Measurements from ENCODE around the gene SPTLC3. TPM values are rescaled to one million over a fixed set of nuclear protein-coding genes. Genes with fewer than 3 reads are reported as not detected.
A peak's percentile ranks its signal among the peaks of the same experiment; 100 is the strongest.

Gene SPTLC3
- polyA plus RNA-seq, 3 donors: 0.01 TPM; not detected in 2

GRCh38 chr20:13117200-13117599, 108.4 kb downstream of the SPTLC3 start:
- Mint-ChIP-seq H3K4me1 (no peaks in the 10 kb centered on the region), H3K9me3 (no peaks in the 10 kb centered on the region), H3K27me3 (ENCODE audit: low read depth in 3 of 3) (peaks cover 0 to 4% (median 2%) of the 10 kb centered on the region in 3 donors), H3K4me3 (no peak overlapping the region), H3K36me3 (no peaks in the 10 kb centered on the region), H3K27ac (no peak overlapping the region)
- Histone ChIP-seq H3K79me2 (ENCODE audit: insufficient read depth, low read length) (no peaks in the 10 kb centered on the region), H4K20me1 (ENCODE audit: insufficient read depth, low read length) (no peaks in the 10 kb centered on the region), H3K4me3 (replicated peaks in 1 of 3; ENCODE audit: low read depth in 2 of 3, low read length in 3 of 3) (no peak overlapping the region), H2AFZ (ENCODE audit: insufficient read depth, low read depth, low read length, poor library complexity, severe bottlenecking) (no peak overlapping the region), H3K9ac (ENCODE audit: insufficient read depth, low read length, poor library complexity, severe bottlenecking) (no peak overlapping the region), H3K4me1 (ENCODE audit: control insufficient read depth in 1 of 2, insufficient read depth in 2 of 2, low read length in 2 of 2) (no peaks in the 10 kb centered on the region), H3K36me3 (replicated peaks in 1 of 2; ENCODE audit: control insufficient read depth in 1 of 2, insufficient read depth in 2 of 2, low read length in 2 of 2) (no peaks in the 10 kb centered on the region), H3K4me2 (replicated peaks; ENCODE audit: extremely low read depth, low read length, poor library complexity, severe bottlenecking) (no peak overlapping the region), H3K27ac (ENCODE audit: low read depth in 1 of 2, low read length in 2 of 2) (no peak overlapping the region), H3K9me3 (replicated peaks in 1 of 2; ENCODE audit: control insufficient read depth in 1 of 2, insufficient read depth in 1 of 2, low read length in 2 of 2) (no peaks in the 10 kb centered on the region), H3K27me3 (ENCODE audit: control insufficient read depth in 2 of 2, insufficient read depth in 2 of 2, low read length in 2 of 2) (no peaks in the 10 kb centered on the region)
- no peak for DNase-seq
- no peak for TF ChIP-seq CTCF (IDR thresholded peaks at IDR 0.05)
- WGBS (ENCODE audit: insufficient coverage): 100% methylated on average over 1 of the region's 2 CpGs
- intact Hi-C loops (cut with micrococcal nuclease): no loop called here

GRCh38 chr20:13118676-13119075, 109.9 kb downstream of the SPTLC3 start:
- Histone ChIP-seq H3K9ac (ENCODE audit: insufficient read depth, low read length, poor library complexity, severe bottlenecking) (no peak overlapping the region), H4K20me1 (ENCODE audit: insufficient read depth, low read length) (no peaks in the 10 kb centered on the region), H3K36me3 (replicated peaks in 1 of 2; ENCODE audit: control insufficient read depth in 1 of 2, insufficient read depth in 2 of 2, low read length in 2 of 2) (no peaks in the 10 kb centered on the region), H2AFZ (ENCODE audit: insufficient read depth, low read depth, low read length, poor library complexity, severe bottlenecking) (no peak overlapping the region), H3K4me3 (replicated peaks in 1 of 3; ENCODE audit: low read depth in 2 of 3, low read length in 3 of 3) (no peak overlapping the region), H3K27ac (ENCODE audit: low read depth in 1 of 2, low read length in 2 of 2) (no peak overlapping the region), H3K27me3 (ENCODE audit: control insufficient read depth in 2 of 2, insufficient read depth in 2 of 2, low read length in 2 of 2) (no peaks in the 10 kb centered on the region), H3K4me2 (replicated peaks; ENCODE audit: extremely low read depth, low read length, poor library complexity, severe bottlenecking) (no peak overlapping the region), H3K79me2 (ENCODE audit: insufficient read depth, low read length) (no peaks in the 10 kb centered on the region), H3K9me3 (replicated peaks in 1 of 2; ENCODE audit: control insufficient read depth in 1 of 2, insufficient read depth in 1 of 2, low read length in 2 of 2) (no peaks in the 10 kb centered on the region), H3K4me1 (ENCODE audit: control insufficient read depth in 1 of 2, insufficient read depth in 2 of 2, low read length in 2 of 2) (no peaks in the 10 kb centered on the region)
- H3K4me1 Mint-ChIP-seq: no peaks in the 10 kb centered on the region
- H3K9me3 Mint-ChIP-seq: no peaks in the 10 kb centered on the region
- no peak for DNase-seq
- H3K27ac Mint-ChIP-seq: peak overlapping the region in 1 of 7 donors; percentile 75
- H3K27me3 Mint-ChIP-seq (ENCODE audit: low read depth in 3 of 3): peaks cover 0 to 4% (median 2%) of the 10 kb centered on the region in 3 donors
- no peak for TF ChIP-seq CTCF (IDR thresholded peaks at IDR 0.05)
- no peak overlapping the region for H3K4me3 Mint-ChIP-seq
- intact Hi-C loops (cut with micrococcal nuclease): no loop called here
- WGBS (ENCODE audit: insufficient coverage): no CpG with 5 or more reads among the region's 1 CpG
- no peaks in the 10 kb centered on the region for H3K36me3 Mint-ChIP-seq

Measured in CD14-positive monocyte (primary cell).